ENCODE measurements around the gene UBE2QL1. TPM values are rescaled to one million over a fixed set of nuclear protein-coding genes. Genes with fewer than 3 reads are reported as not detected.

UBE2QL1 gene
- total RNA-seq, 1 experiment from 2014 or later: 0.11 TPM

GRCh38 chr5:6505783-6506557, 57.3 kb downstream of the UBE2QL1 start:
- Histone ChIP-seq H3K9ac (ENCODE audit: extremely low read depth, insufficient read length, low read length) (no peak overlapping the region), H2AFZ (ENCODE audit: low read length) (no peak overlapping the region), H3K4me2 (ENCODE audit: insufficient read depth, insufficient read length, low read length) (no peak overlapping the region), H4K20me1 (ENCODE audit: control insufficient read depth, insufficient read depth, insufficient read length) (no peaks in the 10 kb centered on the region), H2BK5ac (ENCODE audit: insufficient read length, low read length) (no peak overlapping the region), H3K23me2 (ENCODE audit: insufficient read length, low read depth, low read length, poor library complexity, severe bottlenecking) (peaks cover 3% of the 10 kb centered on the region), H3T11ph (ENCODE audit: low read length) (no peak overlapping the region), H3K9me3 (ENCODE audit: control insufficient read depth, low read depth, low read length) (no peaks in the 10 kb centered on the region), H4K8ac (replicated peaks; ENCODE audit: insufficient read length, low read depth, low read length) (no peak overlapping the region), H3K14ac (ENCODE audit: insufficient read depth, low read length) (no peak overlapping the region), H3K27ac (ENCODE audit: insufficient read length, low read depth, low read length) (no peak overlapping the region), H2BK15ac (ENCODE audit: low read depth, low read length) (no peak overlapping the region; the same call in 1 of the 2 replicates), H2AK5ac (ENCODE audit: insufficient read length, low read length) (no peak overlapping the region), H2BK20ac (ENCODE audit: low read depth, low read length, poor library complexity, severe bottlenecking) (no peak overlapping the region), H3K79me1 (ENCODE audit: insufficient read depth, low read depth, low read length, poor library complexity, severe bottlenecking) (no peaks in the 10 kb centered on the region), H4K91ac (ENCODE audit: insufficient read length, low read depth, low read length) (no peak overlapping the region), H2BK12ac (ENCODE audit: insufficient read length, low read depth, low read length) (no peak overlapping the region), H3K79me2 (ENCODE audit: insufficient read depth, low read length) (no peaks in the 10 kb centered on the region), H3K4me1 (ENCODE audit: insufficient read depth, low read length) (no peaks in the 10 kb centered on the region), H3K4ac (ENCODE audit: low read depth, low read length) (no peak overlapping the region), H3K56ac (ENCODE audit: insufficient read length, low read depth, low read length) (no peak overlapping the region), H3K23ac (ENCODE audit: insufficient read length, low read depth, low read length) (no peak overlapping the region), H2BK120ac (ENCODE audit: low read depth, low read length, poor library complexity, severe bottlenecking) (no peak overlapping the region), H3K18ac (ENCODE audit: insufficient read length, low read depth, low read length) (no peak overlapping the region), H3K27me3 (ENCODE audit: insufficient read depth, low read length) (no peaks in the 10 kb centered on the region), H4K5ac (ENCODE audit: insufficient read length, low read depth, low read length) (no peak overlapping the region)
- no CpG with 5 or more reads among the region's 11 CpGs for WGBS (ENCODE audit: extremely low coverage, insufficient read length, low lambda C conversion rate)
- no peak for DNase-seq
- Mint-ChIP-seq H3K27ac (no peak overlapping the region), H3K27me3 (ENCODE audit: low read depth) (peaks cover 4% of the 10 kb centered on the region), H3K4me3 (no peak overlapping the region), H3K4me1 (no peaks in the 10 kb centered on the region), H3K9me3 (peaks cover 0 to 2% of the 10 kb centered on the region in 2 experiments; a peak in 3 of 5 replicates), H3K36me3 (ENCODE audit: insufficient read depth in 1 of 3, low read depth in 3 of 3) (no peaks in the 10 kb centered on the region; a peak in 1 of 7 replicates)
- TF ChIP-seq CTCF (conservative IDR thresholded peaks at IDR 0.05): no peak
